Measurements from ENCODE around the gene GUCA1A. TPM values are rescaled to one million over a fixed set of nuclear protein-coding genes. Genes with fewer than 3 reads are reported as not detected.

GUCA1A gene
- total RNA-seq, 1 experiment from 2014 or later, result 17.2 TPM

DNA sequence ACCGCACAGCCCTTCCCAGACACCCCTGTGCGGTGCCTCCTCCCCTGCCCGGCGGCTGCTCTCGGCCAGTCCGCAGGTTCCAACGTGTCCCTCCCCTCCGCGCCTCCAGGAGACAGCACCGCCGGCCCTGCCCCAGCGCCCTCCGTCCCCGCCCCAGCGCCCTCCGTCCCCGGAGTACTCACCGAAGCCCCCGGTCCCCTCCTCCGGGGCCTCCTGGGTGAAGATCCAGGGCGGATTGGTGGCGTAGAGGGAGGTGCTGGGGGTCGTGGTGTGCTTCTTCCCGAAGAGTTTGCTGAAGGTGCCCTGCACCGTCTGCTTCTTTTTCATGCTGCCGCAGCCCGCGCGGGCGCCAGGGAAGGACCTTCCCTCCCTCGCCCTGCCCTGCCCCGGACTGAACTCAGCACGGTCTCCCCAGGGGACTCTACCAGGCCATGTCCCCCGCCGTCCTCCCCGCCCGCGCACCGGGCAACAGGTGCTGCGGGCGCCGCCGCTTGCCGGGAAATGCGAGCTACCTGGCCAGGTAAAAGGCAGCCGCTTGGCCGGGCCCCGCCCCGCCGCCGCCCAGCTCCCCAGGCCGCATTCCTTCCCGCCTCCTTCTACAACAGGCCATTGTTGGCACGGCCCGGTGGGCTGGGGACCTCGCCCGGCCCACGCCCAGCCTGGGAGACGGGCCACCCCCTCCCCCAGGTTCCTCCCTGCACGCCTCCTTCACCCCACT, 30.9 kb upstream of the GUCA1A start, which contains the start of gene C6orf132:
TSS of gene C6orf132 (minus strand) at position 503 of the 718 bp plus-strand sequence. CDS start at position 327, 176 bp downstream.
- Histone ChIP-seq H3K56ac (ENCODE audit: insufficient read length, low read depth, low read length) (no peak within 1 kb of the TSS), H4K5ac (ENCODE audit: insufficient read length, low read depth, low read length) (peak within 1 kb of the TSS; percentile 94), H3K4me2 (ENCODE audit: insufficient read depth, insufficient read length, low read length) (peak within 1 kb of the TSS; percentile 90), H2BK120ac (ENCODE audit: low read depth, low read length, poor library complexity, severe bottlenecking) (peak within 1 kb of the TSS; percentile 65), H4K8ac (replicated peaks; ENCODE audit: insufficient read length, low read depth, low read length) (peak within 1 kb of the TSS; percentile 83), H3K79me2 (ENCODE audit: insufficient read depth, low read length) (peaks cover 20% of the 10 kb centered on the region; the same call in 1 of the 2 replicates), H2BK12ac (ENCODE audit: insufficient read length, low read depth, low read length) (peak within 1 kb of the TSS; percentile 80), H3K27ac (ENCODE audit: insufficient read length, low read depth, low read length) (no peak within 1 kb of the TSS), H3K4me1 (ENCODE audit: insufficient read depth, low read length) (peaks cover 15% of the 10 kb centered on the region), H2BK20ac (ENCODE audit: low read depth, low read length, poor library complexity, severe bottlenecking) (no peak within 1 kb of the TSS), H4K91ac (ENCODE audit: insufficient read length, low read depth, low read length) (no peak within 1 kb of the TSS), H4K20me1 (ENCODE audit: control insufficient read depth, insufficient read depth, insufficient read length) (no peaks in the 10 kb centered on the region), H2AFZ (ENCODE audit: low read length) (no peak within 1 kb of the TSS), H2AK5ac (ENCODE audit: insufficient read length, low read length) (no peak within 1 kb of the TSS), H3K4ac (ENCODE audit: low read depth, low read length) (peak within 1 kb of the TSS; percentile 65; the same call in 1 of the 2 replicates), H2BK5ac (ENCODE audit: insufficient read length, low read length) (peak within 1 kb of the TSS; percentile 93), H3K27me3 (ENCODE audit: insufficient read depth, low read length) (no peaks in the 10 kb centered on the region), H3K79me1 (ENCODE audit: insufficient read depth, low read depth, low read length, poor library complexity, severe bottlenecking) (no peaks in the 10 kb centered on the region), H3K23ac (ENCODE audit: insufficient read length, low read depth, low read length) (no peak within 1 kb of the TSS), H3T11ph (ENCODE audit: low read length) (no peak within 1 kb of the TSS), H3K23me2 (ENCODE audit: insufficient read length, low read depth, low read length, poor library complexity, severe bottlenecking) (peaks cover 13% of the 10 kb centered on the region), H3K18ac (ENCODE audit: insufficient read length, low read depth, low read length) (peak within 1 kb of the TSS; percentile 92), H2BK15ac (ENCODE audit: low read depth, low read length) (no peak within 1 kb of the TSS; the same call in 1 of the 2 replicates), H3K9ac (ENCODE audit: extremely low read depth, insufficient read length, low read length) (peak within 1 kb of the TSS; percentile 86), H3K14ac (ENCODE audit: insufficient read depth, low read length) (peak within 1 kb of the TSS; percentile 95), H3K9me3 (ENCODE audit: control insufficient read depth, low read depth, low read length) (no peaks in the 10 kb centered on the region)
- H3K9me3 Mint-ChIP-seq, result no peaks in the 10 kb centered on the region
- peaks cover 2% of the 10 kb centered on the region; the same call in 1 of the 2 replicates for H3K27me3 Mint-ChIP-seq (ENCODE audit: low read depth)
- peak; percentile 82 for DNase-seq
- peaks cover 3 to 18% (median 7%) of the 10 kb centered on the region in 3 experiments; a peak in 5 of 7 replicates for H3K36me3 Mint-ChIP-seq (ENCODE audit: insufficient read depth in 1 of 3, low read depth in 3 of 3)
- WGBS (ENCODE audit: extremely low coverage, insufficient read length, low lambda C conversion rate), result no CpG with 5 or more reads among the region's 60 CpGs
- TF ChIP-seq, protein P1, sequence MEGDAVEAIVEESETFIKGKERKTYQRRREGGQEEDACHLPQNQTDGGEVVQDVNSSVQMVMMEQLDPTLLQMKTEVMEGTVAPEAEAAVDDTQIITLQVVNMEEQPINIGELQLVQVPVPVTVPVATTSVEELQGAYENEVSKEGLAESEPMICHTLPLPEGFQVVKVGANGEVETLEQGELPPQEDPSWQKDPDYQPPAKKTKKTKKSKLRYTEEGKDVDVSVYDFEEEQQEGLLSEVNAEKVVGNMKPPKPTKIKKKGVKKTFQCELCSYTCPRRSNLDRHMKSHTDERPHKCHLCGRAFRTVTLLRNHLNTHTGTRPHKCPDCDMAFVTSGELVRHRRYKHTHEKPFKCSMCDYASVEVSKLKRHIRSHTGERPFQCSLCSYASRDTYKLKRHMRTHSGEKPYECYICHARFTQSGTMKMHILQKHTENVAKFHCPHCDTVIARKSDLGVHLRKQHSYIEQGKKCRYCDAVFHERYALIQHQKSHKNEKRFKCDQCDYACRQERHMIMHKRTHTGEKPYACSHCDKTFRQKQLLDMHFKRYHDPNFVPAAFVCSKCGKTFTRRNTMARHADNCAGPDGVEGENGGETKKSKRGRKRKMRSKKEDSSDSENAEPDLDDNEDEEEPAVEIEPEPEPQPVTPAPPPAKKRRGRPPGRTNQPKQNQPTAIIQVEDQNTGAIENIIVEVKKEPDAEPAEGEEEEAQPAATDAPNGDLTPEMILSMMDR (conservative IDR thresholded peaks at IDR 0.05), result no peak; the same call in 2 of the 3 replicates
- H3K27ac Mint-ChIP-seq, result peak within 1 kb of the TSS; percentile 81 to 92 (median 82); a peak in 6 of 7 replicates
- H3K4me3 Mint-ChIP-seq, result peak within 1 kb of the TSS; percentile 78 to 82
- peaks cover 47 to 48% of the 10 kb centered on the region in 2 experiments for H3K4me1 Mint-ChIP-seq
